GM19043 (cell line): ENCODE results near the gene SH2D4B.

Experiments used
- ATAC-seq: cut with Tn5 transposase; IDR thresholded peaks from one replicate; pipeline ENCODE4 v1.9.1; 2021; ENCODE audit warnings: low read depth; ENCODE audit not compliant: unreplicated experiment

The SH2D4B gene

DNA sequence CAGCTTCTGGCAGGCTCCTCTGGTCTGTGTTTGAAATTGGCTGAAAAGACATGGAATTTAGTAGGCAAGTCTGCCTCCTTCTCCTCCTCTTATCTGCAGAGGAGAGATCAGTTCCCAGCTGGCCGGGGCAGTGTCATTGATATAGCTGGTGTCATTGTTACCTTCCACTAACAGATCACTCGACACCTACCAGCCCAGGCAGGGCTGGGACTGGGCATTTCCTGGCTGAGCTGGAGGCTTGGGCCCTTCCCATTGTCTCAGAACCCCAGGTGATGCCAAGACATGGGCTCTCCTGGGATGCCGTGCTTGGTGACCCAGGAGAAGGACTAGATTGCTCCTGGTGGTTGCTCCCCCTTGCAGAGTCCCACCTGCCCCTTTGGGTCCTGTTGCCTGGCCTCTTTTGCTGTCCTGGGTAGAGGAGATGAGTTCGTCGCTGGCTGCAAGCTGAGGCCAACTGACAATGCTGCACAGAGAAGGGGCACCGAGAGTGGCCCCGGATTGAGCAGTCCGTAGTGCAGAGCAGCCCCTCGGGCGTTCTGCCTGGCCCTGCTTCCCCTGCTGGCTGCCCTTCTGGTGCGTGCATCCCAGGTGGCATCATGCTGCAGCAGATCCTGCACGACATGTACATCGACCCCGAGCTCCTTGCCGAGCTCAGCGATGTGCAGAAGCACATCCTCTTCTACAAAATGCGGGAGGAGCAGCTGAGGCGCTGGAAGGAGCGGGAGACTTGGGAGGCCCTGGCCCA is at the start of gene SH2D4B:
TSS of gene SH2D4B (plus strand) at position 167 of the 745 bp plus-strand sequence. CDS start at position 597, 430 bp downstream.
- no peak for ATAC-seq

DNA sequence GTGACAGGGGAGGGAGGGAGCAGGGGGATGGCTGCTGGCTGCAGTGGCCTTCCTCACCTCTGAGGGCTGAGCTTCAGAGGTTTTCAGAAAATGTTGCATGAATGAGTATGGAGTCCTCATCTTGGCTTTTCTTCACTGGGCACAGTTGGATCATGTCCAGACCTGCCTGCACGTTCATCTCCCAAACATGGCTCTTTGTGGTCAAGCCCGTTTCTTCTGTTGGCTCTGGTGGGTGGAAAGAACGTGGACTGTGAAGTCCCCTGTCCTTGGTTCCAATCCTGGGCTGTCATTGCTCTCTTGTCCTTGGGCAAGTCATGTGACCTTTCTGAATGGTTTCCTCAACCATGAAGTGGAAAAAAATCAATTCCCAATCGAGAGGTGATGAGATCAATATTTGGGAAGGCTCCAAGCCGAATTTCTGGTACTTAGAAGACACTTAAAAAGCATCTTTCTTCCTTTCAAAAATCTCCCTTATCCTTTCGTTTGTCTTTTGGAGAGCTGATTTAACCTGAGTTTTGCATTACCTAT is 49.1 kb upstream of the SH2D4B start:
- ATAC-seq: no peak

DNA sequence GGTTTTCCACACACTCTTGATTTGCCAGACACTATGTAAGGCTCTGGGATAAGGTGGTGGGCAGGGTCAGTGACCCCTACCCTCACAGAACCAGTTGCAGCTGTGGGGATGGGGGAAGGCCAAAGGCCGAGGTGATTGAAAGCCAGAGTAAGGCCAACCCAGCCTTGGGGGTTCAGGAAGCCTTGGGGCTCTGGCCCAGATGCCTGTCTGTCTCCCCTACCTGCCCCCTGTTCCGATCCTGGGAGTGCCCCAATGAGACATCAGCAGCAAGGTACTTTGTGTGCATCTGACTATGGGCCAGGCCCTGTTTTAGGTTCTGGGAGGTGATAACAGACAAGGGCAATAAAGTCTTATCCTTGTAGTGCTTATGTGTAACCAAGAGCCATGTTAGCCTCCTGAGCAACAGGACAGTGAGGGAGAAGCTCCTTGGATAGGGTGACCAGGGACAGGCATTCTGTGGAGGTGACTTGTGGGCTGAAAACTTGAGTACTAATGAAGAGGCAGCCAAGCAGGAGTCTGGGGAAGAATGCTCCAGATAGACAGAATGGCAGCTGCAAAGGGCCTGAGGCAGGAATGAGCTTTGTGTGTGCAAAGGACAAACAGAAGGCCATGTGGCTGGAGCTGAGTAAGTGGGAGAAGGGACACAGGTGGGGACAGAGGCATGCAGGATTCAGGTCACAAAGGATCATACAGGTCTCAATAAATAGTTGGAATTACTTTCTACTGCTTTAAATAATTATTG is 48.2 kb upstream of the SH2D4B start:
- ATAC-seq: no peak

DNA sequence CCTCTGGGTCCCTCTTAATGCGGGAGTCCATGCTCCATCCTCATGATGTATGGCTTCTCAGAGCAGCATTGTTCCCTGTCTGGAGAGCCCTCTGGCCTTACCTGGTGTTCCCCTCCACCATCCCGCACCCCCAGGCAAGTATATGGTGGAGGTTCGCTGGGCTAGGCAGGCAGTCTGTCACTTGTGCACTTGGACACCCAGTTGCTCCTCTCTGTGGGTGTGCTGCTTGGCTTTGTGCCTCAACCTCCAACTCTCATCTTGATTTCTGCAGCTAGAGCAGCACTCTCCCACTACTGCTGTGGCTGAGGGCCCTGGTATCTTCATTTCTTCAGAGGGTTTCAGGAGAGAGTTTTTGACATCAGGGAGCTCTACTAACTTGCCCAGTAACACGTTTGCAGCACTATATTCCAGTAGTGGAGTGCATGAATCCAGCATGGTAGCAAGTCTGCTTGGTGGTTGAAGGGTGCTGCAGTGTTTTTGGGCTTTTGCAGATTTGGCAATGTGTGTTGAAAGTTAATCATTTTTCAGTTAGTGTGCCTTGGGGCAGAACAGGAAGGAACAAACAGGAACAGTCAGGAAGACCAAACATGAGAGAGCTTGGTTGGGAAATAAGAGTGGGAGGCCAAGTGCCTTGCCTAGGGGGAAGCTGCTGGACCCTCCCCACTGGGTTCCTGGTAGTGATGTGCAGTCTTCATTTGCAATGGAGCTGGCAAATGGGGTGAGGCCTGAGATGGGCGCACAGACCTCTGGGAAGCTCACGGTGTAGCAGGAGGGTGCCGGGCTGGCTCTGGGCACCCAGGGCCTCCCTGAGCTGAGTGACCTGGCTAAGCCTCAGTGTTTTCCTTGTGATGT is 46.2 kb upstream of the SH2D4B start:
- no peak for ATAC-seq

DNA sequence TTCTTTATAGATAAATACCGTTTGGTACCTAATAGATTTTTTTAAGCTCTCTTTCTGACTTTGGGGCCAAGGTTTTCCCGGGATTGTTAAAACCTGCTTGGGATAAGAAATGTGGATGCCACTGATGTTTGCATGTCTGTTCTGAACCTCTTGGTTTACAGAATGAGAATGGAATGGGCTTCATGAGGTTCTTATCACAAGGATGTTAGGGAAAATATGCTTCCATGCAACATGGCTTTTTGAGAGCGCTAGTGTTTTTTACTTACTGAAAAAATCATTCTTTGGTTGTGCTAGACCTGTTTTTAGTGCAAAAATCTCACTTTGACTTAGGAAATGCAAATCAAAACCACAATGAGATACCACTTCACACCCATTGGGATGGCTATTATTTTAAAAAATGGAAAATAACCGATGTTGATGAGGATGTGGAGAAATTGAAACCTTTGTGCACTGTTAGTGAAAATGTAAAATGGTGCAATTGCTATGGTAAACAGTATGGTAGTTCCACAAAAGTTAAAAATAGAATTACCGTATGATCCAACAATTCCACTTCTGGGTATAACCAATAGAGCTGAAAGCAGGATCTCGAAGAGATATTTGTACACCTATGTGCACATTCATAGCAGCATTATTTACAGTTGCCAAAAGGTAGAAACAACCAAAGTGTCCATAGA is 44.7 kb upstream of the SH2D4B start:
- peak; percentile 28 for ATAC-seq

DNA sequence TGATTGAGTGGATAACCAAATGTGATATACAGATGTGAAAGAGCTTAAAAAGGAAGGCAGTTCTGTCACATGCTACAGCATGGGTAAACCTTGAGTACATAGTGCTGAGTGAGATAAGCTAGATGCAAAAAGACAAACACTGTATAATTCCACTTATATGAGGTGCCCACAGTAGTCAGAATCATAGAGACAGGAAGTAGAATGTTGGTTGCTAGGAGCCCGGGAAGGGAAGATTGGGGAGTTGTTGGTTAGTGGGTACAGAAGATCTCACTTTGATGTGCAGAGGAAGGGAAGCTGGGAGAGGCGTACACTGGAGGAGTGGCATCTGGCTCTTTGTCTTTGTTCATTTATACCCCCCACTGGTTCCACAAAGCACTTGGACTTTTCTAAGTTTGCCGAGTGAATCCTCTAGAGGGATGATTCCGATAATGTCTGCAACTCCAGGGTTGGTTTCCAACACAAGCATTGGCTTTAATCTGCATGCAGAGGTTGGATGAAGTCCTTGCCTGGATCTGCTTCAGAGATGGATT is 44.1 kb upstream of the SH2D4B start:
- peak; percentile 47 for ATAC-seq

DNA sequence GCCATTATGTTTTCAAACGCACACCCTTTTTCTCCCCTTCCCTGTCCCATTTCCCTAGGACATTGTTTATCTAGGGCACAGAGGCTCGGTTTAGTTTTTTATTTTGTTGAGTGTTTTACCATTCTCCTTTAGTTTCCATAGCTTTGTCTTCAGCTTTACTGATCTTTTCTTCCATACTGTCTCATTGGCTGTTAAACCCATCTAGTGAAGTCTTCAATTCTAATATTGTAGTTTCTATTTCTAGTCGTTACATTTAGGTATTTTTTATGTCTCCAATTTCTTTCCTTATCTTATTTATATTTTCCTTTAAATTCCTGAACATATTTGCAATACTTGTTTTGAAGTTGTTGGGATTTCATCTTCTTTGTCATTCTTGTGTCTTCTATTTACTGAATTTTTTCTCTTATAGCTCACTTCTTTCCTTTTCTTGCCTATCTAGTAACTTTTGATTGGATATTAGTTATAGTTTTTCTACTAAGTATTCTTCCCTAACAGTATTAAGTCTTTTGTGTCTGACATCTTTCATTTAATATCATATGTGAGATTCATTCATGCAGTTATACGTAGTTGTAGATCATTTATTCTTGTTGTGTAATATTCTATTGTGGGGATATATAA is 41.0 kb upstream of the SH2D4B start:
- ATAC-seq: no peak

DNA sequence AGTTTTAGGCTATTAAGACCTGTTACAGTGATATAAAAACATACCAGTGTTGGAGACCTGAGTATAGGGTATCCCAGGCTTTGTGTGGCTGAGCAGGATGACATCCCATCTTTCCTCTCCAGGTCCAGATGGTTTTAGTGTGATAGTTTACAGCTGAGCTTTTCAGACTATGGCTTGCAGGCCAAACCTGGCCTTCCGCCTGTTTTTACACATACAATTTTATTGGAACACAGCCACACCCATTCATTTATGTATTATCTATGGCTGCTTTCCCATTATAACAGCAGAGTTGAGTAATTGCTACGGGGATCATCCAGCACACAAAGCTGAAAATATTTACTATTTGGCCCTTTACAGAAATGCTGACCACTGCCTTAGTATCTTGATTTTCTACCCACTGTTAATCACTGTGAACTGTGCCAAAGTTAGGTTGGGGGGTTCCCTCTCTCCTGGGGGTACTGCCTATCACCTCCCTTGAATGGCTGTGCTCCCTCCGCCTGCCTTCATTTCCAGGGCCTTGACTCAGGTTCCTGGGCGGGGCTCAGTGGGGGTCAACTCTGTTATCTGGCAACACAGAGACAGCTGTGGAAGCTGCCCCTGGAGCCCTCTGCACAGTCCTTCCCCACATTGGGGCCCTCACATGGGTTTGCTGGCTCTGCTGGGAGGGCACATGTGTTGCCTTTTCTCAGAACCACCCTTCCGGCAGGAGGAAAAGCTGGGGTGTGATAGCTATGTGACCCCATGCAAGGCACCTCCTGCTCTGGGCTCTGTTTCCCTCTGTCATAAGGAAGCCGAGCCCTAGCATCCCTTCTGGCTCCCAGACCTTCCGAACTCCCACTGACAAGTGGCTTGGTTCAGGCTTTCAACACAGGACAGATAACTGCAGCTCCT is 40.3 kb upstream of the SH2D4B start:
- no peak for ATAC-seq

DNA sequence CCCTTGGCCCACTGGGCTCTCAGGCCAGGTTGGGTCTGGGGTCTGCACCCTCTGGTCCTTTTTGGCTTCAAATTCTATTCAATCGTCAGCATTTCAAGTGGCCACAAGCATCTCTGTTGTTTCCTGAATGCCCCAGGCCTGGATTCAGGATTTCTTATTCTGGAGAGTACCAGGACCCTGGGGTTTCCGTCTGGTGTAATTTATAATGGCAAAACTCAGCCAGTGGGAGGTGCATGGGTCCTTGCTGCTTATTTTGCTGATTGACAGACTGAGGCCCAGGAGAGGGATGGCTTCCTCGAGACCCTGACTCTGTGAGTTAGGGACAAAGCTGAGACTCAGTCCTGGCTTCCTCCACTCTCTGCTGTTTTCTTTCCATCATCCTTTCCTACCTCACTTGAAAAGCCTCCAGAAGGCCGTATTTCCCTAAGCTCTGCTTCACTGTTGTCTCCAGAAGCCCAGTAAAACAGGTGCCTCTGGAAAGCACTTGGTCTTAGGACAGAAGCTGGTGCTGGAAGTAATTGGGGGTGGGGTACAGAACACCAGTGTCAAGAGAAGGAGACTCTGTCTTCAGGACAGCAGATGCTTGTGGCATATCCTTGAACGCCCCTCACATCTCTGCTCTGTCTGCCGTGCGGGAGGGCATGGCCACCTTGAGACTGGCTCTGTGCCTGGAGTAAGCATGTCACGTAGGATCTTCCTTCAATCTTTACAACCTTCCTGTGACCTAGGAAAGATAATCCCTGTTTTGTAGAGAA is 39.4 kb upstream of the SH2D4B start:
- ATAC-seq: no peak

DNA sequence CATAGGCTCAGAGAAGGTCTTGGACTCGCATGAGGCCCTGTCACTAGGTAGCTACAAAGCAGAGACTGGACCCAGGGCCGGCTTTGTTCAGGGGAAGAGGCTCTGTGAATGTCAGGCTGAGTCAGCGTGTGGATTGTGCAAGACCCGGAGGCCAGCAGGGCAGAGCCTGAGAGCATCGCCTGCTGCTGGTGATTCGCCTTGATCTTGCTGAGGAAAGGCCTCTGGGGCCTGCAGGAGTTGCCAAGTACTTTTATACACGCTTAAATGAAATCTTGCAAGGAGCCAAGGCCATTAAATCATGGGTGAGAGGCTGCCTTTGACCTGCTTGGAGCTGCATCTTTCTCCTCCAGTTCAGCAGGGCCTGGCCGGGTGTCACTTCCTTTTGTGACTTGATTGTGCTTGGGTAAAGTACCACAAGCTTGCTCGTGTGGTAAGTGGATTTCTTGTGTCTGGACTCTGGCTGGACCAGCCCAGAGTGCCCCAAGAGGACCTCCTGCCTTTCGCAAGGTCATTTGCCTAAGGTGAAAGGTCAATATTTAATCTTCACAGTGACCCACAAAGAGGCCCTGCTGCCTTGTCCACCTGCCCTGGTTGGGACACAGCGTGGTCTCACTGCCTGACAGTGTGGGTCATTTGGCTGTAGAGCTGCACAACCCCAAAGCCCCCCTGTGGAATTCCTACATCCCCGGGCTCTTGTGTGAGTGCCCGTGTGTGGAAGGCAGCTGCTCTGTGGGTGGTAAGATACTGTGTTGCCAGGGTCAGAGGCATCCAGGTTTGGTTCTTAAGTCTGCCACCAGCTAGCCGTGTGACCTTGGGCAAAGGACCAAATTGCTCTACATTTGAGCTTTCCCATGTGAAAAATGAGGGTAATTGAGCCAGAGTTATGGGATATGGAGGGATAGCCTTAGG is 38.6 kb upstream of the SH2D4B start:
- ATAC-seq: no peak

DNA sequence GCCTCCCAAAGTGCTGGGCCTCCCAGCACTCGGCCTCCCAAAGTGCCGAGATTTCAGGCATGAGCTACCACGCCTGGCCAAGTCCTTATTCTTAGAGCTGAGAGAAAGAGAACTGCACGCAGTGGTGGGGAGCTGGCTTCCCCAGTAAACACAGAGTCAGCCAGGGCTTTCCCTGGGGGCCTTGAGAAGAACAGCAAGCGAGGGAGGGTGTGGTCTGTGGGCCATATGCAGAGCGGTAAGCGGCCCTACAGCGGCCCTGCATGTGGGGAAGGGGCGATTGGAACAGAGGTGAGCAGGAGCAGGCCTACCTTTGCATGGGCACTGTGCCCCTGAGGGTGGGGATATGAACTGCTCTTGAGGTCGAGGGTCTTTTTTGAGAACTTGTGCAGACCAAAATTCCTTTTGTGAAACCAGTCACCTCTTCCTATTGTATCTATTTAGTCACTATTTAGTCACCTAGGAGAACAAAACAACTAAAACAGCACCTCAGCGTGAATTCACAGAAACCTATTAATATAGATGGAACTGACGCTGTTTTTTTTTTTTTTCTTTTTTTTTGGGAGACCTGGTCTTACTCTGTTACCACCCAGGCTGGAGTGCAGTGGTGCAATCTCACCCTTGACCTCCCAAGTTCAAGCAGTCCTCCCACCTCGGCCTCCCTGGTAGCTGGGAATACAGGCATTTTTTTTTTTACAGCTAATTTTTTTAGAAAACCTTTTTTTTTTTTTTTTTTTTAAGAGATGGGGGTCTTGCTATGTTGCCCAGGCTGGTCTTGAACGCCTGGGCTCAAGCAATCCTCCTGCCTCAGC is 36.9 kb upstream of the SH2D4B start:
- ATAC-seq: peak; percentile 62

DNA sequence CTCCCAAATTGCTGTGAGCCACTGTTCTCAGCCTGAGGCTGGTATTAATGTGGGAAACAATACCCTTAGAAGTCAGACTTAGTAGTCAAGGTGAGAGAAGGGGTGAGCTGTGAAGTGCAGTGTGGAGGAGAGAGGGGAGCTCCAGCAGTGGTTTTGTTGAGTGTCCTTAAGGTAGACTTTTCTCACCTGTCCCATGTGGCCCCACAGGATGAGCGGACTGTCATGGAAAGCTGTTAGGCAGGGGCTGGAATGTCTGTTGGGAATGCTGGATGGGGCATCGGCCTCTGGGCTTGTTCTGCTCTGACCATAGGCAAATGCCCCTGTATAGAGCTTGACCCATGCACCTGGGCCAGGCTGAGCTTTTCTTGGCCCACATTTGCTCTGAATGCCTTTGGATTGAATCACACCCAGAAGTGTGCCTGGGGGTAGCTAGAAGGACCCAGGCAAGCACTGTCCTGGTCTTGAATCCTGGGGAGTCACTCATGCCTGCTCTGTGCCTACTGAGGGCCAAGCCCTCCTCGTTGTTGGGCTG is 36.3 kb upstream of the SH2D4B start:
- no peak for ATAC-seq

DNA sequence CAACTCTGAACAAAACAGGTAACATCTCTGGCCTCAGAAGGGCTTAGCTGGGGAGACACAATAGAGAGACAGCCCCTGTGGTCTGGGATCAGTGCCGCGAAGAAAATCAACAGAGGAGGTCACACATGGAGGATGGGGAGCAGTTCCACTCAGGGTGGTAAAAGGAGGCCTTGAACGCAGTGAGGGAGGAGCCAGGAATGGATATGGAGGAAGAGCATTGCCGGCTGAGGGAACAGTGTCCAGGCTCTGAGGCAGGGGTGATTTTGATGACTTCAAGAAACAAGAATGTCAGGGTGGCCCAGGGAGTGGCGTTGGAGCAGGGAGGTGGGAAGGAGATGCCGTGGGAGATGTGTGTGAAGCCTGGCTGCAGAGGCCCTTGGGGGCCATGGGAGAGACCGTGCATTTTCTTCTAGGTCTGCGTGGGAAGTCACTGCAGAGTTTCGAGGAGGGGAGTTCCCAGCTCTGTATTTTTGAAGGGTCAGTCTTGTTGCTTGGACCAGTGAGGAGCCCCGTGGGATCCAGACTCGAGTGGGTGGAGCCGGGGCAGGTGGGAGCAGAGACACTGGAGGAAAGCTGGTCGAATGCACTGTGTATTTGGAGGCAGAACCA is 35.7 kb upstream of the SH2D4B start:
- no peak for ATAC-seq

DNA sequence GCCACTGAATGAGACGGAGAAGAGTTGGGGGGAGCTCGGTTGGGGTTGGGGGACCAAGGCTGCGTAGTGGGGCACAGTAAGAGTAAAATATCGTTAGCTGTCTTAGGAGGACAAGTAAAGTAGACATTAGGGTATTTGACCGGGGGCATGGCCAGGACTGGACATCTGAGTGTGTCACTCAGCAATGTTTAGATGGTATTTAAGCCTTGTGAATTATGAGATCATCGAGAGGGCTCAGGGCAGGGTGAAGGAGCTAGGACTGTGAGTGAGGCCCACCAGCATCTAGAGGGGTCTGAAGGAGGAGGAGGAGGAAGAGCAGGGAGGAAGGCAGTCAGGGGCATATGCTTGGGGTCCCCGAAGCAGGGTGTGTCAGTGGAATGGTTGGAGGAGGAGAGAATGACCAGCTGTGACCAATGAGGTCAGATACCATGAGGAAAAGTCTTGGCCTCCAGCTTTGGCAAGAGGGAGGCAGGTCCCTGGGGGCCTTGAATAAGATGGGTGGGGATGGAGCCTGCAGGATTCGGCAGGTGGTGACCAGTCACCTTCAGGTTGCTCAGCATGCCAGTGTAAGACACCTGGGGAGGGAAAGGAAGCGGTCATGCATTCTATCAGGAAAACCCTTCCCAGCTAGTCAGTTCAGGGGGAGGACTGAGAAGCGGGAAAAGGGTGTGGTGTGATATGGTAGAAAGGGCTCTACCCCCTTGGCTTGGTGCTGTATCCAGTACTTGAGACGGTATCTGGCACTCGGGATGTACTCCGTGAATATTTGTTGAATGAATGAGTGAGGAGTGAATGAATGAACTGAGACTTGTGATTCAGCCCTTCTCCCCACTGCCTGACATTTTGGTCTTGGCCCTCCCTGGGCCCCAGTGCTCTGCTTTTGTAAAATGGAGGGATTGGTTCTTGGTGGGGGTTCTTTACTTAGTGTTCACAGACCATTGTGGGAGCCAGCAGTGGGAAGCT is 34.8 kb upstream of the SH2D4B start:
- ATAC-seq: no peak
